ENCODE data around the gene EOMES.

The EOMES gene

GRCh38 chr3:27728195-27729087 is 6.3 kb upstream of the EOMES start:
- ChIA-PET CTCF (interaction anchor here (1.0 to 2.9 kb wide), 9 partner anchors 12 to 609 kb away, joined by 3 to 15 read pairs (median 3); no protein-coding TSS in a partner anchor), POLR2A (no interaction called here)
- TF ChIP-seq CTCF (IDR thresholded peaks at IDR 0.05; ENCODE audit: control extremely low read depth, extremely low read depth, low read depth, missing control alignments), result no peak
- no peak for DNase-seq (ENCODE audit: extremely low spot score)

- TF ChIP-seq CTCF (IDR thresholded peaks at IDR 0.05; ENCODE audit: control extremely low read depth, extremely low read depth, low read depth, missing control alignments), result no peak
- no peak for DNase-seq (ENCODE audit: extremely low spot score)
- POLR2A ChIA-PET, result no interaction called here
- CTCF ChIA-PET, result no interaction called here
These were observed 4.1 kb upstream of the EOMES start for GRCh38 chr3:27726240-27726639.

GRCh38 chr3:27724459-27725197 is 2.5 kb upstream of the EOMES start:
- TF ChIP-seq CTCF (IDR thresholded peaks at IDR 0.05; ENCODE audit: control extremely low read depth, extremely low read depth, low read depth, missing control alignments), result no peak
- CTCF ChIA-PET, result interaction anchor here (1.2 to 3.2 kb wide), 2 partner anchors 12 to 604 kb away, joined by 3 to 23 read pairs; no protein-coding TSS in a partner anchor
- no peak for DNase-seq (ENCODE audit: extremely low spot score)
- POLR2A ChIA-PET, result no interaction called here

GRCh38 chr3:27723815-27724458 is 1.8 kb upstream of the EOMES start:
- no peak for DNase-seq (ENCODE audit: extremely low spot score)
- POLR2A ChIA-PET, result no interaction called here
- CTCF ChIA-PET, result interaction anchor here (1.2 to 4.2 kb wide), 3 partner anchors 12 to 605 kb away, joined by 3 to 25 read pairs (median 23); no protein-coding TSS in a partner anchor
- TF ChIP-seq CTCF (IDR thresholded peaks at IDR 0.05; ENCODE audit: control extremely low read depth, extremely low read depth, low read depth, missing control alignments), result no peak

- ChIA-PET CTCF (interaction anchor here (3.2 to 4.2 kb wide), 2 partner anchors 11 to 605 kb away, joined by 23 to 25 read pairs; no protein-coding TSS in a partner anchor), POLR2A (no interaction called here)
- DNase-seq (ENCODE audit: extremely low spot score), result no peak
- no peak for TF ChIP-seq CTCF (IDR thresholded peaks at IDR 0.05; ENCODE audit: control extremely low read depth, extremely low read depth, low read depth, missing control alignments)
These were observed 1.3 kb upstream of the EOMES start for GRCh38 chr3:27723456-27723814.

- TF ChIP-seq CTCF (IDR thresholded peaks at IDR 0.05; ENCODE audit: control extremely low read depth, extremely low read depth, low read depth, missing control alignments), result no peak
- no peak for DNase-seq (ENCODE audit: extremely low spot score)
- ChIA-PET CTCF (interaction anchor here (3.2 to 4.2 kb wide), 2 partner anchors 11 to 605 kb away, joined by 23 to 25 read pairs; no protein-coding TSS in a partner anchor), POLR2A (no interaction called here)
These were observed 900 bp upstream of the EOMES start for GRCh38 chr3:27723001-27723445.
